Measurements from ENCODE around the gene RHOT2.
A peak's percentile ranks its signal among the peaks of the same experiment; 100 is the strongest.

The RHOT2 gene

DNA sequence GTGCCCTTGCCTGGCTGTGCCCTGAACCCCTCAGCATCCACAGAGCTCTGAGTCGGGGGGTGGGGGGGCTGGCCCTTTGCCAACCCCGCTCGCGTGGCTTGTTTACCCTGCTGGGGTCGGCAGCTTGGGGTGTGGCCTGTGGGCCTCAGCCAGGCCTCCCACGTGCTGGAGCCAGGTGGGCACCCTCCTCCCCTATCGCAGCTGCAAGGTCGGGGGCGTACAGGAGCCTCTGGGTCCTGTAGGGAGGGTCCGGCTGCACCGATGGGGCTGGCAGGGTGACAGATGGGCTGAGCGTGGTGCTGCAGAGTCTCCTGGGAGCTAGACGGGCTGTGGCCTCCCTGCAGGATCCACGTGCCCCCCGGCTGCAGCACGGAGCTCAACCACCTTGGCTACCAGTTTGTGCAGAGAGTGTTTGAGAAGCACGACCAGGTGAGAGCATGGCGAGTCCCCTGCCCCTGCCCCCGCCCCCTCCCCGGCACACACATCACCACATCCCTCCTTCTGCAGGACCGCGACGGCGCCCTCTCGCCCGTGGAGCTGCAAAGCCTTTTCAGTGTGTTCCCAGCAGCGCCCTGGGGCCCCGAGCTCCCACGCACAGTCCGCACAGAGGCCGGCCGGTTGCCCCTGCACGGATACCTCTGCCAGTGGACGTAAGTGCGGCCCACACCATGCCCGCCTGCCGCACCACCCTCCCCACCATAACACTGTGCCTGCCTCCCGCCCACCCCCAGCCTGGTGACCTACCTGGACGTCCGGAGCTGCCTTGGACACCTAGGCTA is 3.6 kb downstream of the RHOT2 start:
- no peak for DNase-seq

DNA sequence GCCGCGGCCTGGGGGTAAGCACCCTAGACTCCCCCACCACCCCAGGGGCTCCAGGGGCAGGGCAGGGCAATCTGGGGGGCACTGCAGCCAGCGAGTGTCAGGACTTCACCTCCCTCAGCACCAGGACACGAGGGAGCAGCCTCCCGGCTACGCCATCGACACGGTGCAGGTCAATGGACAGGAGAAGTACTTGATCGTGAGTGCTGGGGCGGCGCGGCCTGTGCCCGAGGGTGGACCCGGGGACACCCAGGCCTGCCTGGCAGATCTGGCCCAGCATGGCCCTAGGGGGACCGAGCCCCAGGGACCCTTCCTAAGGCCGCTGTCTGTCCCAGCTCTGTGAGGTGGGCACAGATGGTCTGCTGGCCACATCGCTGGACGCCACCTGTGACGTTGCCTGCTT is 4.4 kb downstream of the RHOT2 start:
- no peak for DNase-seq

DNA sequence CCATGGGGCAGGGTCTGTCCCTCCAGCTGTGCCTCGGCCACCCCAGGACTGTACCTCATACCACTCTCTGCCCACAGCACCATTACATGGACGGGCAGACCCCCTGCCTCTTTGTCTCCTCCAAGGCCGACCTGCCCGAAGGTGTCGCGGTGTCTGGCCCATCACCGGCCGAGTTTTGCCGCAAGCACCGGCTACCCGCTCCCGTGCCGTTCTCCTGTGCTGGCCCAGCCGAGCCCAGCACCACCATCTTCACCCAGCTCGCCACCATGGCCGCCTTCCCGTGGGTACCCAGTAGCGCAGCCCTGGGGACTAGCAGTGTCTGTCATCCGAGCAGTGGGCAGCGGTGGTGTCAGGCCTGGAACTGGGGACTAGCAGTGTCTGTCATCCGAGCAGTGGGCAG is 4.9 kb downstream of the RHOT2 start:
- DNase-seq: no peak

DNA sequence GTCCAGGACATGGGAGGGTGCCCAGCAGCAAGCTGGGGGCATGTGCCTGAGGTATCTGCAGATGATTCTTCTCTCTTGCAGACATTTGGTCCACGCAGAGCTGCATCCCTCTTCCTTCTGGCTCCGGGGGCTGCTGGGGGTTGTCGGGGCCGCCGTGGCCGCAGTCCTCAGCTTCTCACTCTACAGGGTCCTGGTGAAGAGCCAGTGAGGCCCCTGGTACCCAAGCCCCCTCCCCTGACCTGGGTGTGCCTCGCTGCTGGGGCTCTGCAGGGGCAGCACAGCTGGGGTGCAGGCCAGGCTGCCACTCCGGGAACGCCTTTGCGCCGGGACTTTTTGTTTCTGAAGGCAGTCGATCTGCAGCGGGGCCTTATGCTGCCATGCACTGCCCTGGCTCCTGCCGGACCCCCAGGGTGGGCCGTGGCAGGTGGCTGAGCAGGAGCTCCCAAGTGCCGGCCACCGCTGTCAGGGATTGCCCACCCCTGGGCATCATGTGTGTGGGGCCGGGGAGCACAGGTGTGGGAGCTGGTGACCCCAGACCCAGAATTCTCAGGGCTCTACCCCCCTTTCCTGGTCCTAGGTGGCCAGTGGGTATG is 5.6 kb downstream of the RHOT2 start:
- DNase-seq: no peak

DNA sequence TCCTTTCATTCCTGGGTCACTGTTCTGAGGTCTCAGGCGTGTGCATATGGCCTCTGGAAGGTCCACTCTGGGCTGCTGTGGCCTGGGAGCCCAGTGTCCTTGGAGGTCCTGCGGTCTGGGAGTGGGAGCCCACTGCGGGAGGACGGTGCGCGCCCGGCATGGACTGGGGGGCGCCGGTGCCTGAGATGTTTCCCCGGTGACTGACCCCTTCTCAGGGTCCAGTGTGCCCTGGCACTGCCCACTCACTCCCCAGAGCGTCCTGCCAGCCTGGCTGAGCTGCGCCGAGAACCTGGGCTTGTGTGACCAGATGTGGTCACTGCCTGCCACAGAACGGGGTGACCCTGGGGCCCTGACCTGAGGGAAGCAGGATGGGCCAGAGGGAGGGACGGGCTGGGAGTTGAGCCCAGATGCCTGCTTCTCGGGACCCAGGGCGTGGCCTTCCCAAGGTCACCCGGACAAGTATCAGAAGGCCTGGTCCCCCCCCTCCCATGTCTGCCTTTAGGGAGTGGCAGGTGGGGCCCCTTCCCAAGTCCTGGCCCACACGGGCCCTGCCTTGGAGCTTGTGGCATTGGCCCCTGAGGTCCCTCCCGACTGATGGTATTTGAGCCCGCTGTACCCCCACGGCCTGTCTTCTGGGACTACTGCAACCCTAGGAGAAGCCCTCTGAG is 6.4 kb downstream of the RHOT2 start:
- DNase-seq: no peak

DNA sequence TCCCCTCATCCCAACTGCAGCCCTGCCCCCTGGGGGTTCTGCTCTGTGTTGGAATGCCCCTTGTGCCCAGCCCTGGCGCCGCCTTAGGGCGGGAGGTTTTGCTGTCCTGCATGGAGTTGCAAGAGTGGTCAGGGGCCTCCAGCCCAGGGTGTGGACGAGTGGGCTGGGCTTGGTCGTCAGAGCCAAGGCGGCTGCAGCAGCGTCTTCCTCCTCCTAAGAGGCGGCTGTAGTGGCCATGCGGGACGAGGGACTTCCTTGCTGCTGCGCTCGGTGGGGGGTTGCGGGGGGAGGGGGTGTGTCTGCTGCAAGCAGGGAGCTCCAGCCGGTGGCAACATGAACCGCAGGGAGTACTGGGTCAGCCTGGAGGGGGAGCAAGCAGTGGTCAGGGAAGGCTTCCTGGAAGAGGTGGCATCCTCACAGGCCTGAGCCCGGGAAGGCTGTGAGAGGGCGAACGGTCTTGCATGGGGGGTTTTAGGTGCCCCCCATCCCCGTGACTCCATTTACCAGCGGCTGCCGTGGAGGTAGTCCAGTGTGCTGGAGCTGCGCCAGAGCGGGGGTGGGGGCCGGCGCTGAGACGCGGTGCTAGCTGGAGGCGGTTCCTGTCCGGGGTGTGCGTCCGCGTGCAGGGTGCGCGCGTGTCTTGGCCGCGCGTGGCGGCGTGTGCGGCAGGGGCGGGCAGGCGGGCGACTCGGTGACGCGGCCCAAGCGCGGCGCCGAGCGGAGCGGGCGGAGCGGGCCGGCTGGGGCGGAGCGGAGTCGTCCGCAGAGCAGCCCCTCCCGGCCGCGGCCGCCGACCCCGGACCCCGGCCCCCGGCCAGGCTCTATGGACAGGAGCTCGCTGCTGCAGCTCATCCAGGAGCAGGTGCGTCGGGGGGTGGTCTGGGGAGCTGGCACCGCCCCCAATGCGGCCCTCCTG is 7.3 kb downstream of the RHOT2 start, which contains the start of gene RHBDL1:
Gene RHBDL1 (plus strand): TSS at position 704 of the 916 bp plus-strand sequence. CDS start 120 bp downstream, at position 824.
- DNase-seq: no peak

DNA sequence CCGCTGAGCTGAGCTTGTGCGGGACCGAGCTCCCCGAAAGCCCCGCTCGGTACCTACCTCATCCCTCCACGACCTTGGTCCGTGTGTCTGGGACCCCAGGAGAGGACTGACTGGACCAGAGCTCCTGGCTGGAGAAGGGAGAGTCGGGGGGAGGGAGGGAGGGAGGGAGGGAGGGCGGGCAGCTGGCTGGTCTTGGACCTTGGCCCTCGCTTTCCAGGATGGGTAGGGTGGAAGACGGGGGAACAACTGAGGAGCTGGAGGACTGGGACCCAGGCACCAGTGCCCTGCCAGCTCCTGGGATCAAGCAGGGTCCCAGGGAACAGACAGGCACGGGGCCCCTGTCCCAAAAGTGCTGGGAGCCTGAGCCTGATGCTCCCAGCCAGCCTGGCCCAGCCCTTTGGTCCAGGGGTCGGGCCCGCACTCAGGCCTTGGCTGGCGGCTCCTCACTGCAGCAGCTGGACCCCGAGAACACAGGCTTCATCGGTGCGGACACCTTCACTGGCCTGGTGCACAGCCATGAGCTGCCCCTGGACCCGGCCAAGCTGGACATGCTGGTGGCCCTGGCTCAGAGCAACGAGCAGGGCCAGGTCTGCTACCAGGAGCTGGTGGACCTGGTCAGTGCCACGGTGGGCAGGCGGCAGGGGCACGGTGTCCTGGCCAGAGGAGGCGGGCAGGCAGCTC is 8.1 kb downstream of the RHOT2 start:
- DNase-seq: no peak

DNA sequence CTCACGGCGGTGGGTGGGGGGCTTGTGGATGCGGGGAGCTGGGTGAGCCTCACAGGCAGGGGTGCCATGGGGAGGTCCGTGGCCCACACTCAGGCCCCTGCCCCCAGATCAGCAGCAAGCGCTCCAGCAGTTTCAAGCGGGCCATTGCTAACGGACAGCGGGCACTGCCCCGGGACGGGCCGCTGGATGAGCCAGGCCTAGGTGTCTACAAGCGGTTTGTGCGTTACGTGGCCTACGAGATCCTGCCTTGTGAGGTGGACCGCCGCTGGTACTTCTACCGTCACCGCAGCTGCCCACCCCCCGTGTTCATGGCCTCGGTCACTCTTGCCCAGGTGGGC is 8.6 kb downstream of the RHOT2 start:
- DNase-seq: no peak

DNA sequence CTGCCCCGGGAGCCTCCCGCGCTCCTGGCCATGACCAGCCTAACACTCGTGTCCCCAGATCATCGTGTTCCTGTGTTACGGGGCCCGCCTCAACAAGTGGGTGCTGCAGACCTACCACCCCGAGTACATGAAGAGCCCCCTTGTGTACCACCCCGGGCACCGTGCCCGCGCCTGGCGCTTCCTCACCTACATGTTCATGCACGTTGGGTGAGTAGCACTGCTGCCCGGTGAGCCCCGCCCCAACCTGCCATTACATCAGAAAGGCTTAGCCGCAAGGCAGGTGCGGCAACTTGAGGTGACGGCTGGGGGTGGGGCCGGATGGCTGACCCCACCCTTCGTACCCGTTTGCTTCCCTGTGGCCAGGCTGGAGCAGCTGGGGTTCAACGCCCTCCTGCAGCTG is 9.0 kb downstream of the RHOT2 start:
- DNase-seq: peak; percentile 76

DNA sequence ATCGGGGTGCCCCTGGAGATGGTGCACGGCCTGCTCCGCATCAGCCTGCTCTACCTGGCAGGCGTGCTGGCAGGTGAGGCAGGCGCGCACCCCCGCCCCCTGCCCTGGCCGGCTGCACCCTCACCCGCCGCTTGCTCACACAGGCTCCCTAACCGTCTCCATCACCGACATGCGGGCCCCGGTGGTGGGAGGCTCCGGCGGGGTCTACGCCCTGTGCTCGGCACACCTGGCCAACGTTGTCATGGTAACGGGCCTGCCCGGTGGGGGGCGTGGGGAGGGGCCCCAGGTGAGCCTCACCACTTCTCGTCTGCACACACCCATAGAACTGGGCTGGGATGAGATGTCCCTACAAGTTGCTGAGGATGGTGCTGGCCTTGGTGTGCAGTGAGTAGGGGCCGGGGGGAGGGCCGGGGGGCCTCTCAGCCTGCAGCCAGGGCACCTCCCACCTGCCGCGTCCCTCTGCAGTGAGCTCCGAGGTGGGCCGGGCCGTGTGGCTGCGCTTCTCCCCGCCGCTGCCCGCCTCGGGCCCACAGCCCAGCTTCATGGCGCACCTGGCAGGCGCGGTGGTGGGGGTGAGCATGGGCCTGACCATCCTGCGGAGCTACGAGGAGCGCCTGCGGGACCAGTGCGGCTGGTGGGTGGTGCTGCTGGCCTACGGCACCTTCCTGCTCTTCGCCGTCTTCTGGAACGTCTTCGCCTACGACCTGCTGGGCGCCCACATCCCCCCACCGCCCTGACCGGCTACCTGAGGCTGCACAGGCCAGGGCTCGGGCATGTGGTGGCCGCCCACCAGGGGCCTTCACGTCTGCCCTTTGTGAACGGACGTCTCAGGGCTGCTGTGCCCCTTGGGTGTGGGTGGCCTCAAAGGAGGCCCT is 9.6 kb downstream of the RHOT2 start:
- DNase-seq: no peak

DNA sequence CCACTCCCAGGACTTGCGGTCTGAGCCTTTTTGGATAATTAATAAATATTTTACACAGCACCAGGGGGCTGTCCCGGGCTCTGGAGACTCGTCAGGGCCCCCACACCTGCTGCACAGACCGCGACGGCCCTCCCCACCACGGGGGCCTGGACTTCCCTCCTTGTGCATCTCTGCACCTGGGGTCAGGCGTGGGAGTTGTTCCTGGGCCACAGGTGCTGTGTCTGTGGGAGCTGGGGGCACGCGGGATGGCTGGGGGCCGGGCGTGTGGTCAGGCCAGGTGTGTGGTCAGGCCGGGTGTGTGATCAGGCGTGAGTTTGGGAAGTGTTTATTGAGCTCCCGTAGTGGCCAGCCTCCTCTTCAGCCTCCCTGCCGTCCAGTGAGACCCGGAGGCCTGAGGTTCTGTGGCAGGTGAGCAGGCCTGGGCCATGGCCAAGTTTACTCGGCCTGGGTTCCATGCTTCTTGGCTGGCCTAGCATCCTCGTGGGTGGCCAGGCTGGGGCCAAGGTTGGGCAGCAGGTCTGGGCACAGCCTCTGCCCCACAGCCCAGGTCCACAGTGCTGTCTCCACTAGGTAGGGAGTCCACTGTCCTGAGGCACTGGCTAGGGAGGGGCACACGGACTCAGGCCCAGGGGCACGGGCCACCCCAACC is 10.4 kb downstream of the RHOT2 start:
- no peak for DNase-seq

DNA sequence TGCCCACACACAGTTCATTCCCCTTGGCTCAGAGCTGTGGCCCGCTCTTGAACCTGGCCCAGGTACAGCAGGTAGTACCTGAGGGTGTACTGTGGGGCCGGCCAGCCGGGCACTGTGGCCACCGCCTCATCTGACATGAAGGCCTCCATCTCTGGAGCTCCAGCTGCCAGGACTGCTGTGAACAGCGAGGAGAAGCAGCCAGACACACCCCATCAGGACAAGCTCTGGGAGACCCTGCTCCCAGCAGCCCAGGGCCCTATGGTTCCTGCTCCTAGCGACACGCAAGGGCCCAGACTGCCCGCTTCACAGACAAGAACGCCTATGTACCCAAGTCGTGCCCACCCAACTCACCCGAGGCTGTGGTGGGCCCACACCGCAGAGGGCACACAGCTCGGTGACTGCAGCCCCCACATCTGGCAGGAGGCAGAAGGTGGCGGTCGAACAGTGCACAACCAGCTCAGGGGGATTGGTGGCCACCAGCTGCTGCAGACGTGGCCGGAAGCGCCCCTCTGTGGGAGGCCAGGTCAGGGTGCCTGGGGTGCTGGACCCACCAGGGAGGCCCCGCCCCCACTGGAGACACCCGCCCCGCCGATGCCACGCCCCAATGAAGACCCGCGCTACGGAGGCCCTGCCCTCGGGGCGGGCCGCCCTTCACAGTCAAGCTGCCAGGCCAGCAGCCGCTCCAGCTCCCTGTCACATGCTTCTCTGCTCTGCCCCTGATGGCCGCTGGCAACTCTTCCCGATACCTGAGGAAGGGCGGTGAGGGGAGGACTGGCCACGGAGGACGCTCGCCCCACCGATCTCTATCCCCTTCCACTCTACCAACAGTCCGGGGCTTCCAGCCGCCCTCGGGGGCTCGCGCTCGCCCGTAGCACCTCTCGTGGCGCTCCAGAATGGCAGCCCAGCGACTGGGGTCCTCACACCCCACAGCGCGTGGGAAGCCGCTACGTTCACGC is 11.2 kb downstream of the RHOT2 start:
- DNase-seq: peak; percentile 83

DNA sequence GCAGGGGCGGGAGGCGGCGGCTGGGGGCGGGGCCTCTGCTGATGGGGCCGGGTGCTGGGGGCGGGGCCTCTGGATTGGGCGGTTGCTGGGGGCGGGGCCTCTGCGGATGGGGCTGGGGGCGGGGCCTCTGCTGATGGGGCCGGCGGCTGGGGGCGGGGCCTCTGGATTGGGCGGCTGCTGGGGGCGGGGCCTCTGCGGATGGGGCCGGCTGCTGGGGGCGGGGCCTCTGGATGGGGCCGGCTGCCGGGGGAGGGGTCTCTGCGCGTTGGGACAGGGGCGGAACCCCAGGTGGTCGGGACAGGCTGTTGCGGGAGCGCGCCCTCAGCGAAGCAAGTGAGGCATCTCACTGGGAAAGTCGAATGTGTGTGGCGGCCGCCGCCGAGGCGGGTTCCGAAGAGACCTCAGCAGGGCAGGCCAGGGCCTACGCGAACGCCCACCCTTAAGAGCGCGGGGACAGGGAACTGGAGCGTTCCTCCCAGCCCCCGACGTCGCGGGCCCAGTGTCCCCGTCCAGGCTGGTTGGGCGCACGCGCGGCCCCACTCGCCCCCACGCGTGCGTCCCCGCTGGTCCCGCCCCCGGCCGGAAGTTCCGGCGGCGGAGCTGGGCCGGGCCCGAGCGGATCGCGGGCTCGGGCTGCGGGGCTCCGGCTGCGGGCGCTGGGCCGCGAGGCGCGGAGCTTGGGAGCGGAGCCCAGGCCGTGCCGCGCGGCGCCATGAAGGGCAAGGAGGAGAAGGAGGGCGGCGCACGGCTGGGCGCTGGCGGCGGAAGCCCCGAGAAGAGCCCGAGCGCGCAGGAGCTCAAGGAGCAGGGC is 12.1 kb downstream of the RHOT2 start, which contains the start of gene STUB1:
Gene STUB1 (plus strand): TSS at position 597 of the 811 bp plus-strand sequence. CDS start 116 bp downstream, at position 713.
- DNase-seq: peak; percentile 95

DNA sequence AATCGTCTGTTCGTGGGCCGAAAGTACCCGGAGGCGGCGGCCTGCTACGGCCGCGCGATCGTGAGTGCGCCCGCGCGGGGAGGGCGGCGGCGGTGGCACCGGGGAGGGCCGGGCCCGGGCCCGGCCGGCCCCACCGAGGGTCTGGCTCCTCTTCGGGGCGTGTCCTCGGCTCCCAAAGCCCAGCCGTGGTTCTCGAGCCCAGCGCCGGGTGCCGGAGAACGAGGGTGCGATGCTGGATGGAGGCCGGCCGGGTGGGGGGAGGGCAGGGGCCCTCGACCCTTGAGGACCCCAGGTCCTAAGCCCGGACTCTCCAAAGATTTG is 12.7 kb downstream of the RHOT2 start:
- DNase-seq: no peak

DNA sequence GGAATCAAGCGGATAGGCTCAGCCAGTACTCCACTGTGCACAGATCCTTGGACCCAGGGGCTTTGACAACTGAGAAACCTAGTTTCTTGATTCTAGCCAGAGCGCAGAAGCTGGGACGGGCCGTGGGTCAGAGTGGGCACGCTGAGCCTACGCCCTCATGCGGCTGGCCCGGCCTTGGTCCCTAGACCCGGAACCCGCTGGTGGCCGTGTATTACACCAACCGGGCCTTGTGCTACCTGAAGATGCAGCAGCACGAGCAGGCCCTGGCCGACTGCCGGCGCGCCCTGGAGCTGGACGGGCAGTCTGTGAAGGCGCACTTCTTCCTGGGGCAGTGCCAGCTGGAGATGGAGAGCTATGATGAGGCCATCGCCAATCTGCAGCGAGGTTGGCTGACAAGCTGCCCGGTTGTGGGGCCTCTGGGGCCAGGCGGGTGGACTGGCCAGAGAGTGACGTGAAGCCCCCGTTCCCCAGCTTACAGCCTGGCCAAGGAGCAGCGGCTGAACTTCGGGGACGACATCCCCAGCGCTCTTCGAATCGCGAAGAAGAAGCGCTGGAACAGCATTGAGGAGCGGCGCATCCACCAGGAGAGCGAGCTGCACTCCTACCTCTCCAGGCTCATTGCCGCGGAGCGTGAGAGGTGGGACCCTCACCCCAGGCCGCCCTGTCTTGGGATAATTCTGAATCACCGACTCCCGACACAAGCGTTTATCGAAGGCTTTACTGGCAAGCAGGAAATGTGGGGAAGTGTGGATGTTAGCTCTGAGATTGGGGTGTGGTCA is 13.2 kb downstream of the RHOT2 start:
- peak; percentile 70 for DNase-seq

DNA sequence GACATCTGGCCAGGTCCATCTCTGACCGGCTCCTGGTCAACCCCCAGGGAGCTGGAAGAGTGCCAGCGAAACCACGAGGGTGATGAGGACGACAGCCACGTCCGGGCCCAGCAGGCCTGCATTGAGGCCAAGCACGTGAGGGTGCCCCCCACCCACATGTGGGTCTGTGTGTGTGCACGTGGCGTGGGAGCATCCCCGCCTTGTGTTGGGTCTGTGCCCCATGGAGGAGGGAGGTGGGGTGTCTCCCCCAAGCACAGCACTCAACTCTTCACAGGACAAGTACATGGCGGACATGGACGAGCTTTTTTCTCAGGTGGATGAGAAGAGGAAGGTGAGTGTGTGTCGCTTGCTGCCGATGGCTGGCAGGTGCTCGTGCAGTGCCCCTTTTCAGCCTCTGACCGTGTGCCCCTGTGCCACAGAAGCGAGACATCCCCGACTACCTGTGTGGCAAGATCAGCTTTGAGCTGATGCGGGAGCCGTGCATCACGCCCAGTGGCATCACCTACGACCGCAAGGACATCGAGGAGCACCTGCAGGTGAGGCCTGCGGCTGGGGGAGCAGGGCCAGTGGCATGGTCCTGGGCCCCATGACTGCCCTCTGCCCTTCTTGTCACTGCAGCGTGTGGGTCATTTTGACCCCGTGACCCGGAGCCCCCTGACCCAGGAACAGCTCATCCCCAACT is 14.0 kb downstream of the RHOT2 start:
- DNase-seq: no peak

All from activated effector memory CD4-positive, alpha-beta T cell treated with anti-CD3 and anti-CD28 coated beads, Interleukin-2, amount 50 U/mL, for 16 hours (primary cell).